Measurements from ENCODE around the gene MACROD2. TPM values are rescaled to one million over a fixed set of nuclear protein-coding genes. Genes with fewer than 3 reads are reported as not detected.

Gene MACROD2
- total and polyA plus RNA-seq, 2 of the 4 experiments (the other 2 are of a cell fraction), result not detected

DNA sequence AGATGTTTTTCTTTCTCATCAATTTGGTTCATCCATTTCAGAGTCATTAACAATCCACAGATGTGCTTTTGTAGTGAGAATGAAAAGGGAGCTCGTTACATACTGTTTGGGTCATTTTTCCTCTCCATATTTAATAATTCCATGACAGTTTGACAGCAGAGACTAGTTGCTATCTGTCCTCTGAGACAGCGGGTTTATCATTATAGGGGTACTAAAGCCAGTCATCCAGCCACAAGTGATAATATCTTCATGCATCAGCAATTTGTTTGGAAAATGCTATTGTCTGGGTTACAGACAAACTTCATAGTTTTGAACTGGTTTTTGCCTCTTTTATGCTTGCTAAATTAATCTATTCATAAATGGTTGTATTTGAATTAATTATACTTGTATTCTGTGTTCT is 692.7 kb downstream of the MACROD2 start:
- Histone ChIP-seq H4K8ac (ENCODE audit: low read depth in 2 of 2, low read length in 2 of 2) (no peak overlapping the region), H2BK15ac (ENCODE audit: low read depth, low read length) (no peak overlapping the region), H3K27me3 (ENCODE audit: control insufficient read depth, insufficient read depth, low read length) (no peaks in the 10 kb centered on the region), H2AFZ (replicated peaks; ENCODE audit: low read length, poor library complexity) (no peak overlapping the region), H3K27ac (ENCODE audit: insufficient read depth, low read length) (no peak overlapping the region), H4K91ac (ENCODE audit: insufficient read depth, low read depth, low read length) (no peak overlapping the region), H2BK120ac (ENCODE audit: low read depth, low read length) (no peak overlapping the region), H2AK5ac (ENCODE audit: low read depth, low read length) (no peak overlapping the region), H3K23ac (ENCODE audit: low read depth, low read length) (no peak overlapping the region), H3K4me1 (ENCODE audit: control insufficient read depth, insufficient read depth, low read length) (no peaks in the 10 kb centered on the region), H3K9ac (ENCODE audit: low read depth, low read length) (no peak overlapping the region), H3K9me3 (ENCODE audit: control insufficient read depth, insufficient read depth, low read length) (no peaks in the 10 kb centered on the region), H3K79me1 (ENCODE audit: low read depth in 1 of 2, low read length in 2 of 2) (no peaks in the 10 kb centered on the region), H4K20me1 (ENCODE audit: insufficient read depth, low read length) (no peaks in the 10 kb centered on the region), H3K4me3 (ENCODE audit: insufficient read depth, low read depth, low read length) (no peak overlapping the region), H4K5ac (ENCODE audit: low read depth, low read length) (no peak overlapping the region), H2BK5ac (ENCODE audit: low read depth, low read length, poor library complexity, severe bottlenecking) (no peak overlapping the region), H2BK20ac (ENCODE audit: low read depth, low read length) (no peak overlapping the region), H3K36me3 (ENCODE audit: control insufficient read depth, insufficient read depth, low read length) (no peaks in the 10 kb centered on the region), H3K14ac (replicated peaks; ENCODE audit: low read depth, low read length) (no peak overlapping the region), H3K4me2 (ENCODE audit: low read depth, low read length) (no peak overlapping the region), H3K9me1 (ENCODE audit: insufficient read depth, low read length) (no peaks in the 10 kb centered on the region), H3K56ac (ENCODE audit: extremely low read depth, insufficient read depth, low read length) (no peak overlapping the region), H2AK9ac (replicated peaks; ENCODE audit: low read depth, low read length, poor library complexity) (no peak overlapping the region), H3K4ac (ENCODE audit: low read depth, low read length) (no peak overlapping the region), H3K18ac (ENCODE audit: low read depth, low read length) (no peak overlapping the region)
- in situ Hi-C loops (cut with MboI; ENCODE audit: low sequenced_read_pairs), result no loop called here
- intact Hi-C loops (cut with micrococcal nuclease), result no loop called here
- ATAC-seq (ENCODE audit: low read depth), result no peak
- BruUV-seq (replicated peaks), result no TSS peak
- POLR2A ChIA-PET (ENCODE audit: unreplicated experiment), result no interaction called here
- CTCF ChIA-PET, result interaction anchor here (0.6 kb wide), 1 partner anchor 70 kb away, joined by 3 read pairs; no protein-coding TSS in a partner anchor
- no CpG with 5 or more reads among the region's 2 CpGs for WGBS, 2 experiments (ENCODE audit: extremely low coverage in 2 of 2, insufficient read length in 1 of 2)
- dilution Hi-C loops (cut with HindIII; ENCODE audit: low sequenced_read_pairs, unreplicated experiment), result no loop called here
- TF ChIP-seq MAZ (IDR thresholded peaks at IDR 0.05; ENCODE audit: borderline replicate concordance, low read depth, low read length) (no peak), RCOR1 (IDR thresholded peaks at IDR 0.05; ENCODE audit: insufficient replicate concordance, low read length) (no peak), RAD21 (IDR thresholded peaks at IDR 0.05; ENCODE audit: low read length) (no peak), NFE2L2 (IDR thresholded peaks at IDR 0.05; ENCODE audit: low read depth, low read length) (no peak), SMC3 (IDR thresholded peaks at IDR 0.05; ENCODE audit: low read depth, low read length) (no peak), POLR2A (IDR thresholded peaks at IDR 0.05; ENCODE audit: low read depth, low read length) (no peak), CHD1 (IDR thresholded peaks at IDR 0.05; ENCODE audit: low read depth, low read length) (no peak), BHLHE40 (IDR thresholded peaks at IDR 0.05; ENCODE audit: low read depth, low read length) (no peak), CEBPB (IDR thresholded peaks at IDR 0.05; ENCODE audit: low read depth, low read length) (no peak), FOS (IDR thresholded peaks at IDR 0.05; ENCODE audit: low read depth, low read length) (no peak)
- TF ChIP-seq, protein P1, sequence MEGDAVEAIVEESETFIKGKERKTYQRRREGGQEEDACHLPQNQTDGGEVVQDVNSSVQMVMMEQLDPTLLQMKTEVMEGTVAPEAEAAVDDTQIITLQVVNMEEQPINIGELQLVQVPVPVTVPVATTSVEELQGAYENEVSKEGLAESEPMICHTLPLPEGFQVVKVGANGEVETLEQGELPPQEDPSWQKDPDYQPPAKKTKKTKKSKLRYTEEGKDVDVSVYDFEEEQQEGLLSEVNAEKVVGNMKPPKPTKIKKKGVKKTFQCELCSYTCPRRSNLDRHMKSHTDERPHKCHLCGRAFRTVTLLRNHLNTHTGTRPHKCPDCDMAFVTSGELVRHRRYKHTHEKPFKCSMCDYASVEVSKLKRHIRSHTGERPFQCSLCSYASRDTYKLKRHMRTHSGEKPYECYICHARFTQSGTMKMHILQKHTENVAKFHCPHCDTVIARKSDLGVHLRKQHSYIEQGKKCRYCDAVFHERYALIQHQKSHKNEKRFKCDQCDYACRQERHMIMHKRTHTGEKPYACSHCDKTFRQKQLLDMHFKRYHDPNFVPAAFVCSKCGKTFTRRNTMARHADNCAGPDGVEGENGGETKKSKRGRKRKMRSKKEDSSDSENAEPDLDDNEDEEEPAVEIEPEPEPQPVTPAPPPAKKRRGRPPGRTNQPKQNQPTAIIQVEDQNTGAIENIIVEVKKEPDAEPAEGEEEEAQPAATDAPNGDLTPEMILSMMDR (conservative IDR thresholded peaks at IDR 0.05; ENCODE audit: low read depth, low read length), result no peak
- no peak for DNase-seq

Data from IMR-90 (cell line).